A549 treated with AZD2906 at 1 μM for 4 hours (cell line): ENCODE results near the gene GMEB1. TPM values are rescaled to one million over a fixed set of nuclear protein-coding genes. Genes with fewer than 3 reads are reported as not detected.

Source experiments
- total RNA-seq: library from RNA; stranded (reverse); fragments of 200-300 nt; extraction: Qiagen RNA extraction; gene quantifications from 5 replicates; pipeline ENCODE4 v1.2.3, GENCODE V29; 2022

GMEB1 gene, protein sequence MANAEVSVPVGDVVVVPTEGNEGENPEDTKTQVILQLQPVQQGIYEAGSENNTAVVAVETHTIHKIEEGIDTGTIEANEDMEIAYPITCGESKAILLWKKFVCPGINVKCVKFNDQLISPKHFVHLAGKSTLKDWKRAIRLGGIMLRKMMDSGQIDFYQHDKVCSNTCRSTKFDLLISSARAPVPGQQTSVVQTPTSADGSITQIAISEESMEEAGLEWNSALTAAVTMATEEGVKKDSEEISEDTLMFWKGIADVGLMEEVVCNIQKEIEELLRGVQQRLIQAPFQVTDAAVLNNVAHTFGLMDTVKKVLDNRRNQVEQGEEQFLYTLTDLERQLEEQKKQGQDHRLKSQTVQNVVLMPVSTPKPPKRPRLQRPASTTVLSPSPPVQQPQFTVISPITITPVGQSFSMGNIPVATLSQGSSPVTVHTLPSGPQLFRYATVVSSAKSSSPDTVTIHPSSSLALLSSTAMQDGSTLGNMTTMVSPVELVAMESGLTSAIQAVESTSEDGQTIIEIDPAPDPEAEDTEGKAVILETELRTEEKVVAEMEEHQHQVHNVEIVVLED
- total RNA-seq = 5.1 to 6.7 TPM (median 5.6 TPM) in 5 replicates

DNA sequence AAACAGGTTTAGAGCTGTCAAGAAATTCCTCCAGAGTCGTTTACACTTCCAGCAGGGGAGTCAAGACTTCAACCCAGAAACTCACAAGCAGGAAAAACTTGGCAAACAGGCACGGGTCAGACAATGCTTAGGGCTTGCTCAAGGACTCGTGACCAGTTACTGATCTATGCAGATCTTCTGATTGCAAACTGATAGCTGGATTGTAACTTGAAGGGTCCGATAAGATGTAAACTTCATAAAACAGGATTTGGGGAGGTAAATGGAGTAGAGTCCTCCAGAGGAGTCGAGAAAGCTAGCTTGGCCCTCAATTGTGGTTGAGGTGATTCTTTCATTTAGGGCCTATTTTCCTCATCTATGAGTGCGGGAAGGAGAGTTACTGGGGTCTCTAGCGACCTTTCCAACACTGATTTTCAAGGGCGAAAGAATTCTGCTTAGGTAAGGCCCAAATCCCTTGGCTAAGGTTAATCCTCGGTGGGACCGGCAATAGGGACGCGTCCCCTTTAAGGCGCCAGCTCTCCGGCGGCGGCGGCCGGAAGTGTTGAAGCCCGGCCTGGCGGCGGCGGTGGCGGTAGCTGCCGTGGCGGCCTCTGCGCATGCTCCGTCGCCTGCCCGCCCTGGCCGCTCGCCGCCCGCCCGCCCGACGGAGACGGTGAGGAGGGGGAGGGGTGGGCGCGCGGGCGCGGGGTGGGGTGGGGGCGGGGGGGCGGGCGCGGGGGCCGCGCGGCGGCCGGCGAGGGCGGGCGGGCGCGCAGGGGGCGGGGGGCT, at the start of gene GMEB1:
Gene GMEB1 (plus strand): TSS at position 594 of the 765 bp plus-strand sequence. CDS start 14,829 bp downstream, outside the sequence.

GRCh38 chr1:28642847-28643635, 25.5 kb upstream of the GMEB1 start, which contains the start of gene TAF12:
TAF12 (minus strand) TSS chr1:28643067; CDS start chr1:28622081, 20,986 bp downstream.

GRCh38 chr1:28648474-28649198, 19.9 kb upstream of the GMEB1 start, which contains the start of gene RNU11:
RNU11 (plus strand) TSS chr1:28648600.

GRCh38 chr1:28736450-28737306, 68.1 kb downstream of the GMEB1 start, which contains the start of gene YTHDF2:
YTHDF2 (plus strand) TSS chr1:28736940; CDS start chr1:28737121, 181 bp downstream.

Other genes with a start within 250 kb of the GMEB1 start
- gene RCC1, start 162.7 kb upstream of the GMEB1 start, total RNA-seq = 70.2 to 79.3 TPM (median 75.3 TPM) in 5 replicates
- gene TRNAU1AP, start 115.7 kb upstream of the GMEB1 start, total RNA-seq = 16.7 to 26.2 TPM (median 25.3 TPM) in 5 replicates
- 3.2 to 3.7 TPM (median 3.5 TPM) in 5 replicates for gene RAB42, start 76.5 kb upstream of the GMEB1 start, total RNA-seq
- gene TAF12, start 25.7 kb upstream of the GMEB1 start, total RNA-seq = 11.0 to 12.9 TPM (median 12.5 TPM) in 5 replicates
- not detected in 5 replicates for gene RNU11, start 20.2 kb upstream of the GMEB1 start, total RNA-seq
- gene YTHDF2, start 68.2 kb downstream of the GMEB1 start, total RNA-seq = 52.5 to 58.9 TPM (median 54.2 TPM) in 5 replicates
- 0.01 to 0.07 TPM (median 0.02 TPM) in 5 replicates for gene OPRD1, start 143.4 kb downstream of the GMEB1 start, total RNA-seq
- 3.4 to 6.7 TPM (median 4.1 TPM) in 5 replicates for gene EPB41, start 245.8 kb downstream of the GMEB1 start, total RNA-seq